Esophagus squamous epithelium (tissue), 5 donors: ENCODE results near the gene GBP6. TPM values are rescaled to one million over a fixed set of nuclear protein-coding genes. Genes with fewer than 3 reads are reported as not detected.
"Not testable (repeated sequence)": the region's sequence is repeated elsewhere in the genome, so short reads cannot be mapped to it uniquely, and the experiment has no call there.

Source experiments
- DNase-seq: peaks from one replicate; lab custom pipeline; 2025; lab: John Stamatoyannopoulos, UW
- H3K27ac ChIP-seq, 4 donors: fragments of 200-600 bp; sonication (generic); one replicate each; pipeline ENCODE4 v1.5.1; 2016 to 2019; ENCODE audit warnings: mild to moderate bottlenecking in 1 of 4
- H3K27me3 ChIP-seq, 4 donors: fragments of 200-600 bp; sonication (generic); 1 replicate in 3 of 4; 2 replicates in 1 of 4; pipeline versions ENCODE4 v1.5.1 to v1.6.0; 2017 to 2021; ENCODE audit warnings: antibody characterized with exemption in 1 of 4
- H3K36me3 ChIP-seq, 3 donors: fragments of 200-600 bp; sonication (generic); one replicate each; pipeline ENCODE4 v1.5.1; 2016 to 2019
- H3K4me1 ChIP-seq, 3 donors: fragments of 200-600 bp; sonication (generic); one replicate each; pipeline ENCODE4 v1.5.1; 2017 to 2019
- H3K4me3 ChIP-seq, 4 donors: fragments of 200-600 bp; sonication (generic); 1 replicate in 3 of 4; 2 replicates in 1 of 4; pipeline ENCODE4 v1.5.1; 2016 to 2019; ENCODE audit warnings: mild to moderate bottlenecking in 2 of 4, moderate library complexity in 1 of 4
- H3K9me3 ChIP-seq, 3 donors: fragments of 200-600 bp; sonication (generic); one replicate each; pipeline ENCODE4 v1.5.1; 2016 to 2019
- CTCF ChIP-seq, 6 experiments: fragments of 450-650 bp in 4 of 6; fragments of 200-600 bp in 2 of 6; sonication (generic) in 2 of 6; IDR thresholded peaks; one replicate each; pipeline ENCODE4 v1.5.1; 2016 to 2019; ENCODE audit warnings: antibody characterized with exemption in 6 of 6, mild to moderate bottlenecking in 4 of 6, moderate library complexity in 4 of 6
- POLR2A ChIP-seq, 4 donors: fragments of 450-650 bp; IDR thresholded peaks; one replicate each; pipeline ENCODE4 v1.6.1; 2017; ENCODE audit warnings: antibody characterized with exemption in 4 of 4, mild to moderate bottlenecking in 4 of 4, moderate library complexity in 3 of 4
- WGBS, 2 donors: methylation state at CpG; one replicate each; pipeline ENCODE4 v1.1.5; 2018; 5-methylcytosine and 5-hydroxymethylcytosine counted together
- intact Hi-C: fragments of 100-400 bp; cut with DNase I; formaldehyde crosslinking; loops from one replicate; pipeline ENCODE4 v1.15.0; 2022
- total RNA-seq, 4 donors: library from RNA; depleted of rRNA; stranded (reverse); fragments of >200 nt; gene quantifications; one replicate each; pipeline ENCODE4 v1.1.0, GENCODE V29; 2016
- donor health status: DM: yes; HTN: yes; CAD: no.

The GBP6 gene
- total RNA-seq, 4 donors from 2014 or later: 419 to 894 (median 477) TPM

DNA sequence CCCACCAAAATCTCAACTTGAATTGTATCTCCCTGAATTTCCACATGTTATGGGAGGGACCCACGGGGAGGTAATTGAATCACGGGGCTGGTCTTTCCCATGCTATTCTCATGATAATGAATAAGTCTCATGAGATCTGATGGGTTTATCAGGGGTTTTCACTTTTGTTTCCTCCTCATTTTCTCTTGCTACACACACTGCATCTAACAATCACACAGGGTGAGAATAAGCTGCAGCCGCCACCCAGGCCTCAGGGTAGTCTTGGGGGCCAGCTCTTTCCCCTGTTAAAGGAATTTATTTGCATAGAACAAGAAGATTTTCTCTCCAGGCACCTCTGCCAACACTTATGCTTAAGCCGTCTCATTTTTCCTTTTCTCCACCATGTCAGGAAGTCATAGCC, 26.0 kb upstream of the GBP6 start:
- Histone ChIP-seq H3K27ac (no peak overlapping the region), H3K36me3 (no peaks in the 10 kb centered on the region), H3K27me3 (no peaks in the 10 kb centered on the region), H3K4me1 (peaks cover 0 to 9% (median 0%) of the 10 kb centered on the region in 3 donors), H3K4me3 (no peak overlapping the region), H3K9me3 (no peaks in the 10 kb centered on the region)
- WGBS, 2 donors: 68% methylated on average over 4 of the region's 4 CpGs
- TF ChIP-seq CTCF (IDR thresholded peaks at IDR 0.05) (no peak), POLR2A (IDR thresholded peaks at IDR 0.05) (no peak)
- DNase-seq: no peak
- intact Hi-C loops: no loop called here

- 47 to 48% methylated on average over 4 of the region's 4 CpGs for WGBS, 2 donors
- H3K27me3 ChIP-seq: no peaks in the 10 kb centered on the region
- no peak for DNase-seq
- no peaks in the 10 kb centered on the region for H3K9me3 ChIP-seq
- TF ChIP-seq CTCF (IDR thresholded peaks at IDR 0.05): no peak
- H3K36me3 ChIP-seq: no peaks in the 10 kb centered on the region
- no peak overlapping the region for H3K4me3 ChIP-seq
- H3K27ac ChIP-seq: no peak overlapping the region
- intact Hi-C loops: no loop called here
- peaks cover 0 to 9% (median 0%) of the 10 kb centered on the region in 3 donors for H3K4me1 ChIP-seq
Observed at GRCh38 chr1:89339039-89339438, 24.8 kb upstream of the GBP6 start.

DNA sequence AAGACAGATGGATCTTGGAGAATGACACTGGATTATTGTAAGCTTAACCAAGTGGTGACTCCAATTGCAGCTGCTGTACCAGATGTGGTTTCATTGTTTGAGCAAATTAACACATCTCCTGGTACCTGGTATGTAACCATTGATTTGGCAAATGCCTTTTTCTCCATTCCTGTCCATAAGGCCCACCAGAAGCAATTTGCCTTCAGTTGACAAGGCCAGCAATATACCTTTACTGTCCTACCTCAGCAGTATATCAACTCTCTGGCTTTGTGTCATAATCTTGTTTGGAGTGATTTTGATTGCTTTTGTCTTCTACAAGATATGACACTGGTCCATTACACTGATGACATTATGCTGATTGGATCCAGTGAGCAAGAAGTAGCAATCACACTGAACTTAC, 18.4 kb upstream of the GBP6 start:
- not testable (repeated sequence) for DNase-seq

GRCh38 chr1:89347296-89347695, 16.6 kb upstream of the GBP6 start:
- intact Hi-C loops: no loop called here
- 55 to 83% methylated on average over 2 of the region's 2 CpGs for WGBS, 2 donors
- no peak for DNase-seq
- Histone ChIP-seq H3K4me1 (no peaks in the 10 kb centered on the region), H3K36me3 (no peaks in the 10 kb centered on the region), H3K27ac (no peak overlapping the region), H3K9me3 (no peaks in the 10 kb centered on the region), H3K4me3 (no peak overlapping the region), H3K27me3 (no peaks in the 10 kb centered on the region)
- TF ChIP-seq CTCF (IDR thresholded peaks at IDR 0.05) (no peak), POLR2A (IDR thresholded peaks at IDR 0.05) (no peak)

More for the DNA sequence above, 18.4 kb upstream of the GBP6 start:
- H3K4me3 ChIP-seq, H3K27ac ChIP-seq, H3K4me1 ChIP-seq, H3K27me3 ChIP-seq, intact Hi-C loops, H3K36me3 ChIP-seq, H3K9me3 ChIP-seq: not testable (repeated sequence)

GRCh38 chr1:89350298-89350697, 13.6 kb upstream of the GBP6 start:
- no peak overlapping the region for H3K27ac ChIP-seq
- TF ChIP-seq CTCF (IDR thresholded peaks at IDR 0.05) (no peak), POLR2A (IDR thresholded peaks at IDR 0.05) (no peak)
- H3K36me3 ChIP-seq: no peaks in the 10 kb centered on the region
- DNase-seq: no peak
- 80 to 84% methylated on average over 2 of the region's 2 CpGs for WGBS, 2 donors
- H3K4me1 ChIP-seq: no peaks in the 10 kb centered on the region
- H3K27me3 ChIP-seq: no peaks in the 10 kb centered on the region
- H3K4me3 ChIP-seq: no peak overlapping the region
- no peaks in the 10 kb centered on the region for H3K9me3 ChIP-seq
- intact Hi-C loops: no loop called here
